ENCODE measurements around the gene IGHMBP2.
"Not testable (repeated sequence)": the region's sequence is repeated elsewhere in the genome, so short reads cannot be mapped to it uniquely, and the experiment has no call there.

Gene IGHMBP2

DNA sequence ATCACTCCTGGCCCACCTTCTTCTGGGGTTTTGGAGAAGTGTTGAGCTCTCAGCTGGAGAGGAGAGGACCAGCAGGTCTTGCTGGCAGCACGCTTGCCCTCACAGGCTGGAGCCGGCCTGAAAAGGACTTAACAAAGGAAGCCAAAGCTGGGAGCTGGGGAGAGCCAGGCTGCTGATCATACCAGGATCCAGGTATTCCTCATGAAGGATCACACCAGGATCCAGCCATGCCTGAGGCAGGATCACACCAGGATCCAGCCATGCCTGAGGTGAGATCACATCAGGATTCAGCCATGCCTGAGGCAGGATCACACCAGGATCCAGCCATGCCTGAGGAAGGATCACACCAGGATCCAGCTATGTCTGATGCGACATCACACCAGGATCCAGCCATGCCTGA, 60.1 kb downstream of the IGHMBP2 start:
- peak in 1 of 4 experiments; percentile 25 for DNase-seq

DNA sequence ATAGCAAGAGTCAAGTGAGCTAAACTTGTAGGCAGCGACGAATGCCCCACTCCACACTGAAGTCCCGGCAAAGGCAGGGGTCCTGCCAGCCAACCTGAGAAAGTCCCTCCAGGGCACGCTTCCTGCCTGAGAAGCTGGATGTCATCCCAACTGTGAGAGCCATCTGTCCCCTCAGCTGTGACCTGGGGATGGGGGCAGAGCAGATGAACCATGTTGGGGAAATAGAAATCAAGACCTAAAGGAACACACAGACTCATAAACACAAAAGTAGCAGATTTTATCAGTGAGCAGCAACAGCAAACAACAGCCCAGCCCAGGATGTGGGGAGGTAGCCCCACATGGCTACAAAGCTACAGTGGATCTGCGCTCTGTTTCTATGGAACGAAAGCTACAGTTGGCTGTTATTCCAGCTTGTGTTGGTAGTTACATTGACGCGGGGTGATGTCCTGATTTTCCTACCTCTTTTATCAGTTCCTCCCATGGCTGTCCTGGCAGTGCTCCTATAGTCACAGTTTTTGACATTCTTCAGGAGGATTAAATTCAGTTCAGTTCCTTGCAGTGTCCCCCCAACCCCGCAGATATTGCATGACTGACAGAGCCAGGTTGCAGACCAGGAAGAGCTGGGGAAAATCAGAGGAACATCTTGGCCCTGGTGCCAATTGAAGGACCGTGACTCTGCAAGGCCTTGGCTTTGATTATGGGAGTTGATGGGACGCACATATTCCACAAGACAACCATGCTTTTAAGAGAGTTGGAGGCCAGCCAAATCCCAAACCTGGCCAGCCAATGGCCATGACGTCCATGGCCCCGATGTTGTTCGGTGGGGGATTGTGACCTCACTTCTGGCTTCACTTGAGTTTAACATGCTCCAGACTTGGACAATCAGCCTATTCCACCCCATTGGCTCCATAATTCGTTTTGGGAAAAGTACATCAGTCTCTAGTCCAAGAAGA, 62.5 kb downstream of the IGHMBP2 start:
- DNase-seq, result no peak

DNA sequence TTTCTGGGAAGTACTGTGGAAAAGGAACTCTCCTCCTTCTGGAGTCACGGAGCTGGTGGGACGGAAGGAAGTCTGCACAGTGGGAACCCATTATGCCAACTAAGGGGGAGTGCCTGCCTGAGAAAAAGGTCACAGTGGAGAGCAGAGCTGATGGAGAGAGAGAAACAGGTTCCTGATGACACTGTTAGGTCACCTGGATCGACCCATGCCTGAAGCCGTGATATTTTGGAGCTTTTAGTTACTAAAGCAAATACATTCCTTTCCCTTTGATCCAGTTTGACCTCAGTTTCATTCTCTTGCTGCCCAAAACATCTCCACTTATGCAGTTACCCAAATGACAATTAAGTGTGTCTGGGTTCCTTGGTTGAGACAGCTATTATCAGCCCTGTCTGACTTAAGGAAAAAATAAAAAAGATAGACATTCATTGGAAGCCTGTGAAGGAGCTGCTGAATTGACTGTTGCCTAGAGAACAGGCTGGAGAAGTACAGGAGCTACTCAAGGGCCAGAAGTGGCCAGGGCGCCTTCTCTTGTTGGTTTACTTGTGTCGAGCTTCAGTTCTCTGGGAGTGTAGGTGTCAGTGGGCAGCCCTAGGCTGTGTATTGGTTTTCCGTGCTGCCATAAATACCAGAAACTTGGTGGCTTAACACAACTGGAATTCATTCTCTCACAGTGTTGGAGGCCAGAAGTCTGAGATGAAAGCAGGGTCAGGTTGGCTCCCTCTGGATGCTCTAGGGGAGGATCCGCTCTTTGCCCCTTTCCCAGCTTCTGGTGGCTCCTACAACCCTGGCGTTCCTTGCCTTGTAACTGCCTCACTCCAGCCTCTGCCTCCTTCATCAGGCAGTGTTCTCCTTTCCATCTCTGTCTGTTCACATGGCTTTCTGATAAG, 63.4 kb downstream of the IGHMBP2 start:
- no peak for DNase-seq

GRCh38 chr11:68968306-68969250, 64.9 kb downstream of the IGHMBP2 start:
- no peak for DNase-seq

DNA sequence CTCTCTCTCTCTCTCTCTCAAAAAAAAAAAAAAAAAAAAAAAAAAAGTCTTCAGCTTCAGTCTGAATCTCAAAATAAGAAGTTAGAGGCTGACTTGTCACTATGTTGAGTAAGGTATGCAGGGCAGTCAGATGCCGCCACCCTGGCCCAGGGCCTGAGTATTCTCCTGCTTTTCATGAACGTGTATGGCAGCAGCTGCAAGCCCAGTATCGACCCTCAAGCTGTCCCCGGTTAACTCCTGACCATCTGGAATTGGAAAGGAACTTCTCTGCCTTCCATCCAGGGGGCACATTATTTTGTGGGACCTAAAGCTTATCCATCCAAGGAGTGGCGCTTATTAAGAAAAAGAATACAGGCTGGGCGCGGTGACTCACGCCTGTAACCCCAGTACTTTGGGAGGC, 65.7 kb downstream of the IGHMBP2 start:
- no peak for DNase-seq

GRCh38 chr11:68970921-68971636, 67.4 kb downstream of the IGHMBP2 start:
- DNase-seq, result no peak

DNA sequence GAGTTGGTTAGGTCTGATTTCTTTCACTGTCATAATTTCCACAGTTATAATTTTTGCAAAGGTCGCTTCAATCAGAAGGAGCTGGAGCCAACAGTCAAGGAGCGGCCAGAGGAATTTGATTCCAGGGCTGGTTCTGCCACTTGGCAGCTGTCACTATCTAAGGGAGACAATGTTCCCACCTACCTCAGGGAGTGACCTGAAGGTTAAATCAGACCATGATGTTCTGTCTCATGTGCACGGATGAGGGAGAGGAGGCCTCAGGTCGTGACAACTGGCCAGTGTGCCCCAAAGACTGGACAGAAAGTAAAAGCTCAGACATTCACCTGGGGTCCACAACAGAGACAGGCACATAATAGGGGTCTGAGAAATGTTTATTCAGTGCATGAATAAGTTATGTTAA, 69.5 kb downstream of the IGHMBP2 start:
- no peak for DNase-seq

DNA sequence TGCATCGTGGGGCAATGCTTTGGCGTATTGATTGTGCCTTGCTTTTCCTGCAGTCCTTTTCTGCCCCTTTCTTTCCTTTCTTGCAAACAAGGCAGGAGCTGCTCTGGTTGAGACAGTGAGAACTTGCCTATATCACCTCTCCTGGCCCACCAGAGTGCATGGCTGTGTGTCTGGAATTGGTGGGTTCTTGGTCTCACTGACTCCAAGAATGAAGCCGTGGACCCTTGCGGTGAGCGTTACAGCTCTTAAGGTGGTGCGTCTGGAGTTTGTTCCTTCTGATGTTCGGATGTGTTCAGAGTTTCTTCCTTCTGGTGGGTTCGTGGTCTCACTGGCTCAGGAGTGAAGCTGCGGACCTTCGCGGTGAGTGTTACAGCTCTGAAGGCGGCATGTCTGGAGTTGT, 70.0 kb downstream of the IGHMBP2 start:
- not testable (repeated sequence) for DNase-seq

DNA sequence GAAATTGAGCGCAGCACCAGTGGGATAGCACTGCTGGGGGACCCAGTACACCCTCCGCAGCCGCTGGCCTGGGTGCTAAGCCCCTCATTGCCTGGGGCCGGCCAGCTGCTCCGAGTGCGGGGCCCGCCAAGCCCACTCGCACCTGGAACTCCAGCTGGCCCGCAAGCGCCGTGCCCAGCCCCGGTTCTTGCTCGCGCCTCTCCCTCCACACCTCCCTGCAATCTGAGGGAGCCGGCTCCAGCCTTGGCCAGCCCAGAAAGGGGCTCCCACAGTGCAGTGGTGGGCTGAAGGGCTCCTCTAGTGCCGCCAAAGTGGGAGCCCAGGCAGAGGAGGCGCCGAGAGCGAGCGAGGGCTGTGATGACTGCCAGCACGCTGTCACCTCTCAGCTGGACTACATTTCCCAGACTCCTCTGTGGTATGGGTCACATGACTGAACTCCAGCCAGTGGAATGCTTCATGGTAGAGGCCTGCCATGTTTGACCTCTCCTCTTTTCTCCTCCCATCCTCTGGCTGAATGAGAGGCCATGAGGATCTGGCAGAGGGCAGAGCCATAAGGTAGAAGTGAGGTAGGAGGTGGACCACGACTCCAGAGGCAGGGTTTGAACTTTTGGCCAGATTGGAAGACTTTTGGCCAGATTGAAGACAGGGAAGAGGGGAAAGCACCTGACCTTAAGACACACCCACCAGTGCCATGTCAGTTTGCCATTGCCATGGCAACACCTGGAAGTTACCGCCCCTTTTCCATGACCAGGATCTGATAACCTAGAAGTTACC, 70.9 kb downstream of the IGHMBP2 start:
- DNase-seq, result peak in 3 of 4 experiments; percentile 20 to 39 (median 31)

GRCh38 chr11:68976095-68976494, 72.4 kb downstream of the IGHMBP2 start:
- no peak for DNase-seq

GRCh38 chr11:68976563-68976962, 72.9 kb downstream of the IGHMBP2 start:
- DNase-seq, result no peak

- no peak for DNase-seq
Measured at GRCh38 chr11:68977781-68978625, 74.3 kb downstream of the IGHMBP2 start.

GRCh38 chr11:68978626-68978930, 74.9 kb downstream of the IGHMBP2 start:
- no peak for DNase-seq

DNA sequence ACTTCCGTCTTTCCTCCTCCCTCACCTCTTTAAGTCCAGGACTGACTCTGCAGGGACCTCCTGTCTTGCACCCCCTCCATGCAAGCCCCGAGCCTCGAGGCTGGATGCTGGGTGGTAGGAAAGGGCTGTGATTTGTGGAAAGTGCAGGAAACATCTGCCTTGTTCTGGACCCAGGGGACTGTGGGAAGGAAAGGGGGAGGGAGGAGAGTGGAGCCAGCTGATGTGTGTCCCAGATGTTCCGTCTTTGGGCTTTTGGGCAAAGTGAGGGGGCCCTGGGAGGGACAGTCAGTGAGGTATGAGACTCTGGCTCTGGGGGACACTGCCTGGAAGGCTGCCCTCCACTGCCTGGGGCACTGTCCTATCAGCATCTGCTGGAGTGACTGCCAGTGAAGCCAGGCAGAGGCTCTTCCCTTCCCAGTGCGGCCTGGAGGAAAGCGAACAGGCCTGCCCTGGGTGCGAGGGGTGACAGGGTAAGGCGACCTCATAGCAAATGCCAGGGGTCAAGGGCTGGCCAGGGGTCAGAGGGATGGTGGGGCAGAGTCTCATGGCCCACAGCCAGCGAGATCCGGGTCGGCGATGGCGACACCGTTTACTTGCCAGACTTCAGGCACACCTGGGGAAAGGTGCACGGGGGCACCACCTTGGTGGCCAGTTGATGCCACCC, 75.4 kb downstream of the IGHMBP2 start:
- no peak for DNase-seq

- DNase-seq, result no peak
Measured at GRCh38 chr11:68979931-68980775, 76.5 kb downstream of the IGHMBP2 start.

DNA sequence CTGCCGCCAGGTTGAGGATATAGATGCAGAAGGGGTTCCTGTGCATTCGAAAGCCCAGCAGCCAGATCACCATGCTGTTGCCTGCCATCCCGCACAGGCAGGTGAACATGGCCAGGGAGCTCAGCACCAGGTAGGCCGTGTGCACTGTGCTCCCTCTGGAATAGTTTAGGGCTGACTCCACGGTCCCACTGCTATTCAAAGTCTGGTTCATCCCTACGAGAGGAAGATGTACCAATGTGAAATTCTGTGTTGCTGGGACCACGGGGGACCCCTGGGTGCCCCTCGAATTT, 77.0 kb downstream of the IGHMBP2 start, which contains the start of gene MRGPRD:
Gene MRGPRD (minus strand): TSS at position 211 of the 290 bp plus-strand sequence. CDS start 0 bp downstream, at position 211.
- DNase-seq, result no peak

DNA sequence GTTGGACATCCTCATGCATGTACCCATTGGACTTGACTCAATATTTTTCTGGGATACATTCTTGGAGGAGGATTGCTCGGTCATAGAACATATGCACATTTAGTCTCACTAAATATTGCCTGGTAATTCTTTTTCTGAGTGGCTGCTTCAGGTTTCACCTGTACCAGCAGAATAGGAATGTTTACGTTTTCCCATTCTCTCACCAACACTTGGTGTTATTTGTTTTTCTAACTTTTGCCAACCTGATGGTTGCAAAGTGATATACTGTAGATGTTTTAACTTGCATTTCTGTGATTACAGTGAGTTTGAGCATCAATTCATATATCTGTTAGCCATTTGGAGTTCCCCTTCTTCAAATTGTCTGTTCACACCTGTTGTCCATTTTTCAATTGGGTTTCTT, 78.4 kb downstream of the IGHMBP2 start:
- no peak for DNase-seq

GRCh38 chr11:68983801-68984200, 80.1 kb downstream of the IGHMBP2 start:
- DNase-seq, result no peak

DNA sequence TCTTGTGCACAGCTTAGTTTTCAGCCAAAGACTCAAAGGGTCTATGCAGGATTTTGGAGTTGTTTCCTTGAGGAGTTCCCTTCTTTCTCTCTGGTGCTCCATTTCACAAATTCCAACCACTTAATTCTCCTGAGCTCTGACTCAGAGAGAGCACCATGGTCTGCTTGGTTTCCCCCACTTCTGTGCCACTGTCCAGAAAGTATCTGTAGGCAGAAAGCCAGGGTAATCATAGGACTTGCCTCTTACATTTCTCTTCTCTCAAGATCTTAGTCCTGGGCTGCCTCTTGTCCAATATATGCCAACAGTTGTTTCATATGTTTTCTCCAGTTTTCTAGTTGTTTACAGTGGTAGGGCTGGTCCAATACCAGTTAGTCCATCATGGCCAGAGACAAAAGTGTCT, 83.5 kb downstream of the IGHMBP2 start:
- DNase-seq, result no peak

Data from suppressor macrophage (primary cell).